ENCODE measurements around the gene ODAD2. TPM values are rescaled to one million over a fixed set of nuclear protein-coding genes. Genes with fewer than 3 reads are reported as not detected.
A peak's percentile ranks its signal among the peaks of the same experiment; 100 is the strongest.
"Not testable (repeated sequence)": the region's sequence is repeated elsewhere in the genome, so short reads cannot be mapped to it uniquely, and the experiment has no call there.

The ODAD2 gene
- total and polyA plus RNA-seq, 2 of the 8 experiments (the other 6 are each of a cell fraction or from before 2014, with no cell fraction given) = 0.95 to 4.3 TPM

DNA sequence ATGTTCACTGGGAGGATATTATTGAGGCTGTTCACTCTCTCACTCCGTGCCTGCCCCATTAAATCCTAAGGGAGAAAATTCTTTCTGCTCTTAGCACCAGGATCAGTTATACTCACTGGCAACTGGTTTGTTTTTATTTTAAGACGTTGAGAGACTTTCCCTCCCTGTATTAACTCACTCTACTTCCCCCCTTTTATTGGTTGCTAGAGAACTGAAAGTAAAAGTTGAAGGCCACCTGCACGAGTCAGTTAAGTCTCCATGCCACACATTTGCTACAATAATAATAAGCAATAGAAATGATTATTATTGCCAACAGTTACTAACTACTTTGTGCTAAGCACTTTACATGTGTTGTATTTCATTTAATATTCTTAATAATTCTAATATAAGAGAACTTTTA, 40.5 kb downstream of the ODAD2 start:
- H3K4me1 ChIP-seq (replicated peaks in 1 of 4; ENCODE audit: control insufficient read depth in 3 of 4, insufficient read depth in 4 of 4, low read length in 3 of 4); DNase-seq (ENCODE audit: low read depth in 1 of 2, low spot score in 2 of 2); H4K20me1 ChIP-seq (replicated peaks in 1 of 2; ENCODE audit: control insufficient read depth in 1 of 2, insufficient read depth in 2 of 2, low read length in 2 of 2); H4K8ac ChIP-seq (ENCODE audit: extremely low read depth, insufficient read depth, low read length); H3K79me2 ChIP-seq (ENCODE audit: control insufficient read depth in 1 of 2, insufficient read depth in 2 of 2, low read length in 2 of 2); POLR2A ChIA-PET (ENCODE audit: partially characterized antibody); H2BK15ac ChIP-seq (ENCODE audit: low read length); H2BK120ac ChIP-seq (replicated peaks; ENCODE audit: low read depth, low read length); H3K56ac ChIP-seq (replicated peaks; ENCODE audit: insufficient read length, low read depth, low read length); H3K36me3 ChIP-seq (ENCODE audit: control insufficient read depth in 2 of 4, insufficient read depth in 4 of 4, low read length in 3 of 4); H4K91ac ChIP-seq (replicated peaks; ENCODE audit: insufficient read length, low read length); H3K9me3 ChIP-seq (ENCODE audit: insufficient read depth in 2 of 2, low read depth in 1 of 2, low read length in 1 of 2); H2AK5ac ChIP-seq (ENCODE audit: low read depth, low read length); H3K23ac ChIP-seq (ENCODE audit: insufficient read length); H3K4me3 ChIP-seq (ENCODE audit: extremely low read depth in 1 of 4, insufficient read depth in 2 of 4, low read depth in 3 of 4, low read length in 4 of 4); H4K5ac ChIP-seq (ENCODE audit: insufficient read length, low read depth, low read length); H2AFZ ChIP-seq (ENCODE audit: low read length); H3K9ac ChIP-seq (replicated peaks in 1 of 4; ENCODE audit: extremely low read depth in 1 of 4, low read depth in 3 of 4, low read length in 3 of 4); H3K14ac ChIP-seq (ENCODE audit: insufficient read length); H3K18ac ChIP-seq (ENCODE audit: extremely low read depth, low read length); H3K4ac ChIP-seq (replicated peaks; ENCODE audit: insufficient read length, low read depth, low read length); H3K4me2 ChIP-seq (ENCODE audit: insufficient read depth in 1 of 2, low read depth in 2 of 2, low read length in 2 of 2); H2BK12ac ChIP-seq (ENCODE audit: low read depth, low read length); H2BK5ac ChIP-seq (ENCODE audit: low read depth, low read length); H3K79me1 ChIP-seq (ENCODE audit: low read depth, low read length); H3K27me3 ChIP-seq (replicated peaks in 1 of 4; ENCODE audit: control insufficient read depth in 3 of 4, extremely low read depth in 1 of 4, insufficient read depth in 3 of 4, low read length in 3 of 4); H3K23me2 ChIP-seq (ENCODE audit: low read depth, low read length); CTCF ChIA-PET (ENCODE audit: partially characterized antibody); H3K27ac ChIP-seq (ENCODE audit: low read depth, low read length); H2BK20ac ChIP-seq (ENCODE audit: low read length): not testable (repeated sequence)
- FAIRE-seq = peak; percentile 70
- WGBS, 2 experiments (ENCODE audit: extremely low coverage in 1 of 2, insufficient coverage in 1 of 2, insufficient read length in 1 of 2, insufficient replicate concordance in 2 of 2, low coverage in 1 of 2, low lambda C conversion rate in 2 of 2, missing lambda C conversion rate in 1 of 2) = 92% methylated on average over 3 of the region's 3 CpGs; no CpG with 5 or more reads in 1 of the 2 experiments

Data from H1 (cell line).